GM21526 (cell line): ENCODE measurements around the gene NEURL1.
"Not testable (repeated sequence)": the region's sequence is repeated elsewhere in the genome, so short reads cannot be mapped to it uniquely, and the experiment has no call there.

Experiments
- ATAC-seq: cut with Tn5 transposase; IDR thresholded peaks from one replicate; pipeline ENCODE4 v1.9.1; 2021; ENCODE audit warnings: moderate library complexity; ENCODE audit not compliant: unreplicated experiment, low FRiP score

NEURL1 gene

GRCh38 chr10:103512591-103513379 lies 19.3 kb downstream of the NEURL1 start:
- no peak for ATAC-seq

GRCh38 chr10:103513380-103514060 lies 20.0 kb downstream of the NEURL1 start:
- no peak for ATAC-seq

- no peak for ATAC-seq
Measured at GRCh38 chr10:103514244-103514643, 20.7 kb downstream of the NEURL1 start.

- ATAC-seq, result no peak
Measured at GRCh38 chr10:103517234-103518085, 24.0 kb downstream of the NEURL1 start.

GRCh38 chr10:103519798-103520197 lies 26.3 kb downstream of the NEURL1 start:
- ATAC-seq, result no peak

- not testable (repeated sequence) for ATAC-seq
Measured at GRCh38 chr10:103522006-103522405, 28.5 kb downstream of the NEURL1 start.

- no peak for ATAC-seq
Measured at GRCh38 chr10:103523683-103524082, 30.2 kb downstream of the NEURL1 start.

- ATAC-seq, result no peak
Measured at GRCh38 chr10:103525901-103526300, 32.4 kb downstream of the NEURL1 start.

GRCh38 chr10:103527476-103527875 lies 34.0 kb downstream of the NEURL1 start:
- not testable (repeated sequence) for ATAC-seq

GRCh38 chr10:103528549-103528948 lies 35.0 kb downstream of the NEURL1 start:
- ATAC-seq, result no peak

- ATAC-seq, result no peak
Measured at GRCh38 chr10:103529539-103529938, 36.0 kb downstream of the NEURL1 start.

GRCh38 chr10:103533827-103534226 lies 40.3 kb downstream of the NEURL1 start:
- no peak for ATAC-seq

- ATAC-seq, result no peak
Measured at GRCh38 chr10:103534621-103535498, 41.4 kb downstream of the NEURL1 start.

GRCh38 chr10:103535595-103535994 lies 42.1 kb downstream of the NEURL1 start:
- no peak for ATAC-seq

- ATAC-seq, result no peak
Measured at GRCh38 chr10:103539751-103540150, 46.2 kb downstream of the NEURL1 start.

- no peak for ATAC-seq
Measured at GRCh38 chr10:103540722-103541121, 47.2 kb downstream of the NEURL1 start.

GRCh38 chr10:103541616-103542015 lies 48.1 kb downstream of the NEURL1 start:
- ATAC-seq, result no peak

- ATAC-seq, result no peak
Measured at GRCh38 chr10:103542764-103543616, 49.5 kb downstream of the NEURL1 start.
